Caco-2 (cell line): ENCODE results near the gene ATP2C1. TPM values are rescaled to one million over a fixed set of nuclear protein-coding genes. Genes with fewer than 3 reads are reported as not detected.

Experiments used
- BruUV-seq: library from RNA; stranded (reverse); fragments of 400-500 nt; replicated peaks from 2 replicates; lab custom pipeline; 2021; lab: Mats Ljungman, UMichigan
- CTCF ChIA-PET: fragments of 300-600 bp; sonication (Branson Sonifier 250); formaldehyde crosslinking; loops from one replicate; lab custom pipeline; 2022; ENCODE audit warnings: antibody characterized with exemption; lab: Charles Lee
- POLR2A ChIA-PET: fragments of 300-600 bp; sonication (Branson Sonifier 250); formaldehyde crosslinking; loops from one replicate; lab custom pipeline; 2022; ENCODE audit warnings: antibody characterized with exemption; lab: Charles Lee
- DNase-seq, 2 experiments: peaks; one replicate each; pipeline versions ENCODE4 v3.0.0 to v3.0.0-alpha.2; 2020 to 2022
- H3K27me3 ChIP-seq: replicated peaks from 2 replicates; pipeline ENCODE4 v1.6.0; 2011; ENCODE audit warnings: low read length; ENCODE audit not compliant: control insufficient read depth, insufficient read depth
- H3K36me3 ChIP-seq: 2 replicates; pipeline ENCODE4 v1.5.1; 2011; ENCODE audit warnings: low read length; ENCODE audit not compliant: control insufficient read depth, insufficient read depth
- H3K4me1 ChIP-seq: fragments of 250-450 bp; sonication (Bioruptor Pico); 2 replicates; pipeline ENCODE4 v1.5.1; 2020; ENCODE audit warnings: mild to moderate bottlenecking
- H3K4me3 ChIP-seq: 2 replicates; pipeline ENCODE4 v1.5.1; 2011; ENCODE audit warnings: low read depth, mild to moderate bottlenecking, control low read depth, low read length
- H3K9me3 ChIP-seq: fragments of 250-450 bp; sonication (Bioruptor Pico); 2 replicates; pipeline ENCODE4 v1.5.1; 2020; ENCODE audit warnings: mild to moderate bottlenecking, moderate library complexity
- H3K27ac Mint-ChIP-seq: one replicate; pipeline ENCODE4 v1.8.0; 2022; ENCODE audit warnings: mixed read lengths; ENCODE audit not compliant: unreplicated experiment
- H3K27me3 Mint-ChIP-seq: one replicate; pipeline ENCODE4 v1.8.0; 2022; ENCODE audit warnings: mixed read lengths; ENCODE audit not compliant: insufficient read depth, unreplicated experiment
- H3K36me3 Mint-ChIP-seq: one replicate; pipeline ENCODE4 v1.8.0; 2022; ENCODE audit warnings: mild to moderate bottlenecking, mixed read lengths; ENCODE audit not compliant: insufficient read depth, unreplicated experiment
- H3K4me1 Mint-ChIP-seq: one replicate; pipeline ENCODE4 v1.8.0; 2022; ENCODE audit warnings: low read depth, mixed read lengths; ENCODE audit not compliant: unreplicated experiment
- H3K4me3 Mint-ChIP-seq: one replicate; pipeline ENCODE4 v1.8.0; 2022; ENCODE audit warnings: mild to moderate bottlenecking, moderate library complexity, mixed read lengths; ENCODE audit not compliant: unreplicated experiment
- H3K9me3 Mint-ChIP-seq: one replicate; pipeline ENCODE4 v1.8.0; 2022; ENCODE audit warnings: mixed read lengths; ENCODE audit not compliant: unreplicated experiment
- CTCF ChIP-seq, 2 experiments: fragments of 200-600 bp in 1 of 2; IDR thresholded peaks; 1 replicate in 1 of 2; 2 replicates in 1 of 2; pipeline versions ENCODE4 v1.5.1 to v1.8.0; 2011 to 2022; ENCODE audit warnings: antibody characterized with exemption in 1 of 2, control low read depth in 1 of 2, inconsistent platforms in 1 of 2, low read depth in 1 of 2, low read length in 1 of 2, mild to moderate bottlenecking in 1 of 2, moderate library complexity in 1 of 2; ENCODE audit not compliant: insufficient read depth in 1 of 2, severe bottlenecking in 1 of 2, unreplicated experiment in 1 of 2
- intact Hi-C: fragments of 100-400 bp; cut with micrococcal nuclease; formaldehyde crosslinking; loops from one replicate; pipeline ENCODE4 v1.10.0; 2022; ENCODE audit not compliant: unreplicated experiment
- total RNA-seq: library from RNA; stranded (reverse); gene quantifications from 2 replicates; pipeline ENCODE4 v1.2.3, GENCODE V29; 2022

ATP2C1 gene
- total RNA-seq, 1 experiment from 2014 or later = 64.9 TPM

GRCh38 chr3:130961458-130961857 lies 67.6 kb downstream of the ATP2C1 start:
- no peak for DNase-seq
- H3K4me3 Mint-ChIP-seq = no peak overlapping the region
- intact Hi-C loops = no loop called here
- Histone ChIP-seq H3K36me3 (no peaks in the 10 kb centered on the region), H3K9me3 (no peaks in the 10 kb centered on the region), H3K4me1 (peaks cover 19% of the 10 kb centered on the region; the same call in 1 of the 2 replicates), H3K27me3 (no peaks in the 10 kb centered on the region), H3K4me3 (no peak overlapping the region)
- POLR2A ChIA-PET = no interaction called here
- no peaks in the 10 kb centered on the region for H3K27me3 Mint-ChIP-seq
- H3K9me3 Mint-ChIP-seq = no peaks in the 10 kb centered on the region
- H3K36me3 Mint-ChIP-seq = peaks cover 31% of the 10 kb centered on the region
- BruUV-seq = no TSS peak
- no peak overlapping the region for H3K27ac Mint-ChIP-seq
- H3K4me1 Mint-ChIP-seq = peaks cover 11% of the 10 kb centered on the region
- CTCF ChIA-PET = no interaction called here
- TF ChIP-seq CTCF (IDR thresholded peaks at IDR 0.05; ENCODE audit: insufficient read depth in 1 of 2, low read depth in 1 of 2, low read length in 1 of 2, severe bottlenecking in 1 of 2, unreplicated experiment in 1 of 2) = no peak

- peaks cover 21% of the 10 kb centered on the region for H3K4me1 Mint-ChIP-seq
- H3K9me3 Mint-ChIP-seq = no peaks in the 10 kb centered on the region
- H3K27me3 ChIP-seq = no peaks in the 10 kb centered on the region
- H3K4me3 ChIP-seq = no peak overlapping the region
- no peak overlapping the region for H3K4me3 Mint-ChIP-seq
- peak overlapping the region; percentile 72 for H3K27ac Mint-ChIP-seq
- no peaks in the 10 kb centered on the region for H3K36me3 ChIP-seq
- BruUV-seq = TSS peak; percentile 87
- DNase-seq = no peak
- TF ChIP-seq CTCF (IDR thresholded peaks at IDR 0.05; ENCODE audit: insufficient read depth in 1 of 2, low read depth in 1 of 2, low read length in 1 of 2, severe bottlenecking in 1 of 2, unreplicated experiment in 1 of 2) = no peak
- H3K9me3 ChIP-seq = no peaks in the 10 kb centered on the region
- POLR2A ChIA-PET = no interaction called here
- peaks cover 35% of the 10 kb centered on the region for H3K4me1 ChIP-seq
- intact Hi-C loops = no loop called here
- peaks cover 31% of the 10 kb centered on the region for H3K36me3 Mint-ChIP-seq
- CTCF ChIA-PET = interaction anchor here (0.6 kb wide), 1 partner anchor 23 kb away, joined by 3 read pairs; no protein-coding TSS in a partner anchor
- H3K27me3 Mint-ChIP-seq = no peaks in the 10 kb centered on the region
Observed at GRCh38 chr3:130963444-130963843, 69.6 kb downstream of the ATP2C1 start.

- no peaks in the 10 kb centered on the region for H3K9me3 ChIP-seq
- Mint-ChIP-seq H3K4me1 (peaks cover 26% of the 10 kb centered on the region), H3K36me3 (peaks cover 31% of the 10 kb centered on the region), H3K27me3 (no peaks in the 10 kb centered on the region), H3K27ac (peak overlapping the region; percentile 72), H3K4me3 (no peak overlapping the region), H3K9me3 (no peaks in the 10 kb centered on the region)
- BruUV-seq = no TSS peak
- ChIA-PET CTCF (interaction anchor here (0.6 kb wide), 1 partner anchor 23 kb away, joined by 3 read pairs; no protein-coding TSS in a partner anchor), POLR2A (no interaction called here)
- DNase-seq = peak; percentile 34 to 49
- intact Hi-C loops = no loop called here
- no peaks in the 10 kb centered on the region for H3K36me3 ChIP-seq
- H3K4me1 ChIP-seq = peaks cover 39% of the 10 kb centered on the region
- no peak overlapping the region for H3K4me3 ChIP-seq
- H3K27me3 ChIP-seq = no peaks in the 10 kb centered on the region
- TF ChIP-seq CTCF (IDR thresholded peaks at IDR 0.05; ENCODE audit: insufficient read depth in 1 of 2, low read depth in 1 of 2, low read length in 1 of 2, severe bottlenecking in 1 of 2, unreplicated experiment in 1 of 2) = no peak
Observed at GRCh38 chr3:130963878-130964277, 70.0 kb downstream of the ATP2C1 start.
